ENCODE data around the gene MBTD1. TPM values are rescaled to one million over a fixed set of nuclear protein-coding genes. Genes with fewer than 3 reads are reported as not detected.
A peak's percentile ranks its signal among the peaks of the same experiment; 100 is the strongest.

MBTD1 gene
- total RNA-seq (ENCODE audit: low replicate concordance) = 50.1 and 69.8 TPM in 2 replicates

DNA sequence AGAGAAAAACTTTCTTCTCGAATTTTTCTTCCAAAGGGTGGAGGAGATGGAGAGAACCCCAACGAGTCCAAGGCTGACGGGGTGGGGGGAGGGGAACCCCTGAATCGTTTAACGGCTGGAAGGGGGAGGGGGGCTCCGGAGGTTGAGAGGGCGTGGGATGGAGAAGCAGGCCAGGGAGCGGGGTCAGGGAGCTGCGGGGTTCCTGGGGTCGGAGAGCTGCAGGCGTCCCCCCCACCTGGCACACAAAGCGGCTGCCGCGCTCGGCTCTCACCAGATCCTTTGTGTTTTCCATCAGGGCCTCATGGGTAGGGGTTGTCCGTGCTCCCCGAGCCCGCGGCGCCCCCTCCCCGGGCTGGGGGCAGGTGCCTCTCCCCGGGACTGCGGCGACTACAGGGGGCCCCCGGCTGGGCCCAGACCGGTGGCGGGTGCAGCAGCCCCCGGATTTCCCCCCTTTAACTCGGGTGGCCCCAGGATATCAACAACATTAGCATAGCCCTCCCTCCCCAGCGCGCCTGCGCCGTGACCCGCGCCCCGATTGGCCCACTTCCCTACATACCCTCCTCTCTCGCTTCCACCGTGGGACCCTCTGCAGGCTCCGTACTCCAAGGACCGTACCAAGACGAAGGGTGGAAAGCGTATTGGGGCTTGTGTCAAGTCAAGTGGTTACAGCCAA lies at the start of gene MBTD1:
TSS of gene MBTD1 (minus strand) at position 486 of the 673 bp plus-strand sequence. CDS start 34,888 bp downstream, outside the sequence.
- TF ChIP-seq EZH2 (IDR thresholded peaks at IDR 0.05) (no peak), EZH2phosphoT487 (IDR thresholded peaks at IDR 0.05) (no peak)
- TF ChIP-seq, protein P1, sequence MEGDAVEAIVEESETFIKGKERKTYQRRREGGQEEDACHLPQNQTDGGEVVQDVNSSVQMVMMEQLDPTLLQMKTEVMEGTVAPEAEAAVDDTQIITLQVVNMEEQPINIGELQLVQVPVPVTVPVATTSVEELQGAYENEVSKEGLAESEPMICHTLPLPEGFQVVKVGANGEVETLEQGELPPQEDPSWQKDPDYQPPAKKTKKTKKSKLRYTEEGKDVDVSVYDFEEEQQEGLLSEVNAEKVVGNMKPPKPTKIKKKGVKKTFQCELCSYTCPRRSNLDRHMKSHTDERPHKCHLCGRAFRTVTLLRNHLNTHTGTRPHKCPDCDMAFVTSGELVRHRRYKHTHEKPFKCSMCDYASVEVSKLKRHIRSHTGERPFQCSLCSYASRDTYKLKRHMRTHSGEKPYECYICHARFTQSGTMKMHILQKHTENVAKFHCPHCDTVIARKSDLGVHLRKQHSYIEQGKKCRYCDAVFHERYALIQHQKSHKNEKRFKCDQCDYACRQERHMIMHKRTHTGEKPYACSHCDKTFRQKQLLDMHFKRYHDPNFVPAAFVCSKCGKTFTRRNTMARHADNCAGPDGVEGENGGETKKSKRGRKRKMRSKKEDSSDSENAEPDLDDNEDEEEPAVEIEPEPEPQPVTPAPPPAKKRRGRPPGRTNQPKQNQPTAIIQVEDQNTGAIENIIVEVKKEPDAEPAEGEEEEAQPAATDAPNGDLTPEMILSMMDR (IDR thresholded peaks at IDR 0.05) = no peak
- Histone ChIP-seq H3K9me3 (ENCODE audit: low read depth) (no peaks in the 10 kb centered on the region), H3K79me2 (ENCODE audit: low read depth) (peaks cover 89% of the 10 kb centered on the region), H3K9ac (peak within 1 kb of the TSS; percentile 95), H3F3A (ENCODE audit: low read depth) (peaks cover 18% of the 10 kb centered on the region), H3K4me3 (peak within 1 kb of the TSS; percentile 66), H3K27me3 (no peaks in the 10 kb centered on the region), H4K20me1 (ENCODE audit: low read depth) (peaks cover 80% of the 10 kb centered on the region), H3K4me2 (peak within 1 kb of the TSS; percentile 93), H2AFZ (replicated peaks) (peak within 1 kb of the TSS; percentile 96), H3K4me1 (peaks cover 30% of the 10 kb centered on the region), H3K36me3 (peaks cover 5% of the 10 kb centered on the region), H3K27ac (peak within 1 kb of the TSS; percentile 98)
- DNase-seq (ENCODE audit: low spot score) = peak; percentile 97
- peak within 1 kb of the TSS; percentile 96 for H3K4me3 Mint-ChIP-seq
- peaks cover 33% of the 10 kb centered on the region for H3K4me1 Mint-ChIP-seq
- H3K27ac Mint-ChIP-seq = peak within 1 kb of the TSS; percentile 100
- peaks cover 9% of the 10 kb centered on the region for H3K36me3 Mint-ChIP-seq
- H3K27me3 Mint-ChIP-seq (ENCODE audit: insufficient read depth, low read depth) = peaks cover 5% of the 10 kb centered on the region
- peaks cover 3% of the 10 kb centered on the region for H3K9me3 Mint-ChIP-seq

DNA sequence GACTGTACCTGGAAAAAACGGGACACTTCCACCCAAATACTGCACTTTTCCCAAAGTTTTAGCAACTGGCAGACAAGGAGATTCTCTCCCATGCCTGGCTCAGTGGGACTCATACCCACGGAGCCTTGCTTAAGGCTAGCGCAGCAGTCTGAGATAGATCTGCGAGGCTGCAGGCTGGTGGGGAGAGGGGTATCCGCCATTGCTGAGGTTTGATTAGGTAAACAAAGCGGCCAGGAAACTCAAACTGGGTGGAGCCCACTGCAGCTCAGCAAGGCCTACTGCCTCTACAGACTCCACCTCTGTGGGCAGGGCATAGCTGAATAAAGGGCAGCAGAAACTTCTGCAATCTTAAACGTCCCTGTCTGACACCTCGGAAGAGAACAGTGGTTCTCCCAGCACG lies 45.3 kb upstream of the MBTD1 start:
- Histone ChIP-seq H2AFZ (replicated peaks) (no peak overlapping the region), H3K9me3 (ENCODE audit: low read depth) (no peaks in the 10 kb centered on the region), H3K27ac (no peak overlapping the region), H3K4me1 (no peaks in the 10 kb centered on the region), H3K36me3 (no peaks in the 10 kb centered on the region), H3K27me3 (no peaks in the 10 kb centered on the region), H3K4me2 (no peak overlapping the region), H4K20me1 (ENCODE audit: low read depth) (no peaks in the 10 kb centered on the region), H3K4me3 (no peak overlapping the region), H3F3A (ENCODE audit: low read depth) (no peaks in the 10 kb centered on the region), H3K79me2 (ENCODE audit: low read depth) (no peaks in the 10 kb centered on the region), H3K9ac (no peak overlapping the region)
- Mint-ChIP-seq H3K4me3 (no peak overlapping the region), H3K9me3 (peaks cover 35% of the 10 kb centered on the region), H3K27ac (no peak overlapping the region), H3K36me3 (peaks cover 2% of the 10 kb centered on the region), H3K27me3 (ENCODE audit: insufficient read depth, low read depth) (peaks cover 2% of the 10 kb centered on the region), H3K4me1 (no peaks in the 10 kb centered on the region)
- DNase-seq (ENCODE audit: low spot score) = no peak
- TF ChIP-seq, protein P1 (IDR thresholded peaks at IDR 0.05) = no peak
- TF ChIP-seq EZH2 (IDR thresholded peaks at IDR 0.05) = no peak
- no peak for TF ChIP-seq EZH2phosphoT487 (IDR thresholded peaks at IDR 0.05)

DNA sequence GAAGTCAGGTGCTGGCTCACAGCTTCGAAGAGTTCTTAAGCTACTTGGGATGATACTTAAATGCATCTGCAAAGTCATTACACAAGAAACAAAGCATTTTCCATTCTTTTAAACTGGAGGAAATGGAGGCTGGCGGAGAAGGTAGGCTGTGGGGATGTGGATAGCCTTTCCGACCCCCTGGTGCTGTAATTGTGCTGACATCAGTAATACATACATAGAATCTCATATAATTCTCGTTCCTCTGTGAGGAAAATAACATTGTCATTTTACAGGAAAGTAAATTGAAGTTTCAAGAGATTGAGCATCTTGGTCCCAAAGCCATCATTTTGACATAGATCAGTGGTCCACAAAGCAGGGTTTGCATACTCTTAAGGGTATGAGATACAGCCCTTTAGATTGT lies 40.0 kb upstream of the MBTD1 start:
- Histone ChIP-seq H3K79me2 (ENCODE audit: low read depth) (no peaks in the 10 kb centered on the region), H2AFZ (replicated peaks) (no peak overlapping the region), H3K27ac (no peak overlapping the region), H3K4me3 (no peak overlapping the region), H3K9me3 (ENCODE audit: low read depth) (no peaks in the 10 kb centered on the region), H3K36me3 (no peaks in the 10 kb centered on the region), H3K27me3 (no peaks in the 10 kb centered on the region), H3K4me1 (no peaks in the 10 kb centered on the region), H3F3A (ENCODE audit: low read depth) (peaks cover 8% of the 10 kb centered on the region), H3K4me2 (no peak overlapping the region), H4K20me1 (ENCODE audit: low read depth) (peaks cover 3% of the 10 kb centered on the region), H3K9ac (no peak overlapping the region)
- DNase-seq (ENCODE audit: low spot score) = no peak
- no peaks in the 10 kb centered on the region for H3K4me1 Mint-ChIP-seq
- H3K36me3 Mint-ChIP-seq = peaks cover 3% of the 10 kb centered on the region
- peaks cover 2% of the 10 kb centered on the region for H3K27me3 Mint-ChIP-seq (ENCODE audit: insufficient read depth, low read depth)
- H3K27ac Mint-ChIP-seq = no peak overlapping the region
- peaks cover 4% of the 10 kb centered on the region for H3K9me3 Mint-ChIP-seq
- no peak for TF ChIP-seq EZH2phosphoT487 (IDR thresholded peaks at IDR 0.05)
- TF ChIP-seq, protein P1 (IDR thresholded peaks at IDR 0.05) = no peak
- H3K4me3 Mint-ChIP-seq = no peak overlapping the region

All from neural progenitor cell (in vitro differentiated cells).